Neural progenitor cell (in vitro differentiated cells): ENCODE results near the gene DCP1B.
"Not testable (repeated sequence)": the region's sequence is repeated elsewhere in the genome, so short reads cannot be mapped to it uniquely, and the experiment has no call there.

ENCODE experiments used
- CTCF ChIP-seq: fragments of 200-600 bp; sonication (generic); IDR thresholded peaks from 2 replicates; pipeline ENCODE4 v1.5.1; 2017; ENCODE audit warnings: antibody characterized with exemption, mild to moderate bottlenecking
- EZH2 ChIP-seq: fragments of 200-600 bp; sonication (generic); IDR thresholded peaks from 2 replicates; pipeline ENCODE4 v1.6.1; 2017; ENCODE audit warnings: antibody characterized with exemption, mild to moderate bottlenecking, moderate library complexity

GRCh38 chr12:1945502-1945901, 58.8 kb downstream of the DCP1B start:
- TF ChIP-seq CTCF, EZH2: not testable (repeated sequence)
